ENCODE measurements around the gene DPH5. TPM values are rescaled to one million over a fixed set of nuclear protein-coding genes. Genes with fewer than 3 reads are reported as not detected.

The DPH5 gene
- total and polyA plus RNA-seq, 10 of the 15 experiments (the other 5 are each of a cell fraction or from before 2014, with no cell fraction given), result 44.1 to 95.7 (median 66.4) TPM

- no peak for TF ChIP-seq SKIL (IDR thresholded peaks at IDR 0.05; ENCODE audit: low read depth, poor library complexity, severe bottlenecking)
- no peak for TF ChIP-seq DPF2 (IDR thresholded peaks at IDR 0.05)
- no peak for TF ChIP-seq EGR1 (IDR thresholded peaks at IDR 0.05; ENCODE audit: borderline replicate concordance in 1 of 2, low read depth in 2 of 2, low read length in 2 of 2)
- TF ChIP-seq CREB1 (IDR thresholded peaks at IDR 0.05; ENCODE audit: low read depth), result no peak
- TF ChIP-seq CBX5 (IDR thresholded peaks at IDR 0.05; ENCODE audit: low read depth), result no peak
- TF ChIP-seq SMARCA5 (IDR thresholded peaks at IDR 0.05), result no peak
Measured at GRCh38 chr1:100979631-100980030, 46.0 kb downstream of the DPH5 start (continued).

- DNase-seq (ENCODE audit: low read depth, low spot score), result no peak
- ChIA-PET POLR2A (no interaction called here), CTCF (interaction anchor here (0.7 kb wide), 1 partner anchor 36 kb away, joined by 3 read pairs; no protein-coding TSS in a partner anchor), RAD21 (ENCODE audit: unreplicated experiment) (no interaction called here), SMC1A (ENCODE audit: uncharacterized antibody, unreplicated experiment) (interaction anchor here (0.8 to 1.1 kb wide), 2 partner anchors 11 to 34 kb away, joined by 3 read pairs; no protein-coding TSS in a partner anchor)
- no peaks in the 10 kb centered on the region for H3K27me3 ChIP-seq (replicated peaks in 1 of 2; ENCODE audit: control insufficient read depth in 2 of 2, insufficient read depth in 2 of 2, low read length in 1 of 2)
- no peaks in the 10 kb centered on the region for H3K79me2 ChIP-seq (ENCODE audit: control insufficient read depth, insufficient read depth, low read length)
- intact Hi-C loops (cut with micrococcal nuclease; ENCODE audit: unreplicated experiment) (no loop called here), in situ Hi-C loops (cut with MboI) (no loop called here)
- ATAC-seq, result no peak
- no peak for TF ChIP-seq POLR2AphosphoS5 (IDR thresholded peaks at IDR 0.05; ENCODE audit: low read length)
- TF ChIP-seq NFIC (IDR thresholded peaks at IDR 0.05; ENCODE audit: low read depth, low read length), result no peak
- TF ChIP-seq CEBPZ (IDR thresholded peaks at IDR 0.05; ENCODE audit: low read depth, low read length), result no peak
- no peak for TF ChIP-seq TBL1XR1 (IDR thresholded peaks at IDR 0.05; ENCODE audit: low read depth, low read length)
- FAIRE-seq, result no peak
- no peak overlapping the region for H3K9ac ChIP-seq (ENCODE audit: control insufficient read depth, insufficient read depth, low read length)
- WGBS (ENCODE audit: insufficient coverage, insufficient replicate concordance, low lambda C conversion rate, missing lambda C conversion rate), result 100% methylated on average over 1 of the region's 1 CpG
- no peaks in the 10 kb centered on the region for H3K4me1 ChIP-seq (ENCODE audit: control insufficient read depth, insufficient read depth, low read length)
- no peak overlapping the region for H3K4me3 ChIP-seq
- peaks cover 0 to 12% of the 10 kb centered on the region in 2 experiments; a peak in 2 of 4 replicates for H3K36me3 ChIP-seq (ENCODE audit: control insufficient read depth in 2 of 2, insufficient read depth in 2 of 2, low read length in 1 of 2)
- no peak overlapping the region for H3K27ac ChIP-seq (ENCODE audit: control insufficient read depth, insufficient read depth)
- H3K4me2 ChIP-seq (ENCODE audit: control insufficient read depth, insufficient read depth), result no peak overlapping the region
- no peaks in the 10 kb centered on the region for H4K20me1 ChIP-seq (ENCODE audit: control insufficient read depth, insufficient read depth)
- no TSS peak for BruUV-seq (replicated peaks)
- no peaks in the 10 kb centered on the region for H3K9me3 ChIP-seq (replicated peaks; ENCODE audit: control insufficient read depth, insufficient read depth, low read length)
- H2AFZ ChIP-seq (ENCODE audit: control insufficient read depth, low read depth, low read length), result no peak overlapping the region
Measured at GRCh38 chr1:100976936-100977335, 48.6 kb downstream of the DPH5 start.

Data from GM12878 (cell line).